ENCODE measurements around the gene ZNF35.

DNA sequence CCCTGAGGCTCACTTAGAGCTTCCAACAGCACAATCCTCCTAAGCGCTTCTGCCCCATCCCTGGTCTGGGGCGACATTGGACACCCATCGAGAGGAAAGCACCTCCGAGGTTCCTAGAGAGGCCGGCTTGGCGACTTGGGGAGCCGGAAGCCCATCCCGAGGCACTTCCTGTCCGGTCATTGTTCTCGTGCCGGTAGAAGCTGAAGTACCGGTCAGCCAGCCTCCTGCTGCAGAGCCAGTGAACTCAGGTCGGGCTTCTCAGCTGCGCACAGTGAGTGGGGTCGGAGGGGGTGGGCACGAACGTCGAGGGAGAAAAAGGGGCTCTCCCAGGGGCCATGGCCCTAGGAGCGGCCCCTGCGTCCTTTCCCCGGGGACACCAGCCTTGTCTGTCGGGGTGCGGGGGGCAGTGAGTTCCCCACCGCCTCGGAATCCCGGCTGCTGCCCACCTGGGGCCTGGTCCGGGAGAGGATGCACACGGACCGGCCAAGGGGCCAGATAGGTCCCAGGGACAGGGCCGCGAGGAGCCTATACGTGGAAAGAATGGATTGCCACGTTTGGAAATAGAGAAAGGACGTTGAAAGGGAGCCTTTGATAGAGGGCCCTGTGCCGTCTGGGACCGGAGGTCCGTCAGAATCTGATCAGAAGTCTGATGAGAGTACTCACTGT is at the start of gene ZNF35:
- no peak for TF ChIP-seq EZH2 (IDR thresholded peaks at IDR 0.05)
- peak; percentile 87 for TF ChIP-seq POLR2AphosphoS5 (IDR thresholded peaks at IDR 0.05; ENCODE audit: borderline replicate concordance, low read depth, low read length)

Data from SK-N-MC (cell line).